Vagina (tissue), 2 donors: Measurements from ENCODE around the gene DEFB113. TPM values are rescaled to one million over a fixed set of nuclear protein-coding genes. Genes with fewer than 3 reads are reported as not detected.

Source experiments
- DNase-seq, 2 donors: peaks; one replicate each; pipeline ENCODE4 v3.0.0-alpha.2; 2017; ENCODE audit errors: extremely low spot score in 2 of 2
- H3K27ac ChIP-seq: fragments of 200-600 bp; sonication (generic); one replicate; pipeline ENCODE4 v1.5.1; 2019
- H3K27me3 ChIP-seq: fragments of 200-600 bp; sonication (generic); one replicate; pipeline ENCODE4 v1.5.1; 2019
- H3K36me3 ChIP-seq, 2 donors: fragments of 200-600 bp; sonication (generic); one replicate each; pipeline ENCODE4 v1.5.1; 2017 to 2019
- H3K4me1 ChIP-seq: fragments of 200-600 bp; sonication (generic); one replicate; pipeline ENCODE4 v1.5.1; 2019
- H3K4me3 ChIP-seq, 2 donors: fragments of 200-600 bp; sonication (generic); 1 replicate in 1 of 2; 2 replicates in 1 of 2; pipeline ENCODE4 v1.5.1; 2016 to 2019
- H3K9me3 ChIP-seq: fragments of 200-600 bp; sonication (generic); one replicate; pipeline ENCODE4 v1.5.1; 2019
- CTCF ChIP-seq, 3 experiments: fragments of 450-650 bp in 2 of 3; fragments of 200-600 bp in 1 of 3; sonication (generic) in 1 of 3; IDR thresholded peaks; one replicate each; pipeline ENCODE4 v1.5.1; 2017 to 2019; ENCODE audit warnings: antibody characterized with exemption in 3 of 3, mild to moderate bottlenecking in 2 of 3, moderate library complexity in 2 of 3
- POLR2A ChIP-seq, 2 donors: fragments of 450-650 bp; IDR thresholded peaks; one replicate each; pipeline ENCODE4 v1.6.1; 2017; ENCODE audit warnings: antibody characterized with exemption in 2 of 2, mild to moderate bottlenecking in 2 of 2, moderate library complexity in 2 of 2
- POLR2AphosphoS5 ChIP-seq, 2 donors: sonication (generic); formaldehyde crosslinking; IDR thresholded peaks; one replicate each; pipeline ENCODE4 v1.9.0; 2017; ENCODE audit warnings: antibody characterized with exemption in 2 of 2, mild to moderate bottlenecking in 2 of 2, low read depth in 1 of 2; ENCODE audit not compliant: insufficient read depth in 1 of 2
- intact Hi-C: fragments of 100-400 bp; cut with DNase I; formaldehyde crosslinking; loops from one replicate; pipeline ENCODE4 v1.15.1; 2023
- total RNA-seq: library from RNA; depleted of rRNA; stranded (reverse); fragments of >200 nt; gene quantifications from one replicate; pipeline ENCODE4 v1.2.3, GENCODE V29; 2016

DEFB113 gene
- total RNA-seq, 1 donor from 2014 or later: not detected

DNA sequence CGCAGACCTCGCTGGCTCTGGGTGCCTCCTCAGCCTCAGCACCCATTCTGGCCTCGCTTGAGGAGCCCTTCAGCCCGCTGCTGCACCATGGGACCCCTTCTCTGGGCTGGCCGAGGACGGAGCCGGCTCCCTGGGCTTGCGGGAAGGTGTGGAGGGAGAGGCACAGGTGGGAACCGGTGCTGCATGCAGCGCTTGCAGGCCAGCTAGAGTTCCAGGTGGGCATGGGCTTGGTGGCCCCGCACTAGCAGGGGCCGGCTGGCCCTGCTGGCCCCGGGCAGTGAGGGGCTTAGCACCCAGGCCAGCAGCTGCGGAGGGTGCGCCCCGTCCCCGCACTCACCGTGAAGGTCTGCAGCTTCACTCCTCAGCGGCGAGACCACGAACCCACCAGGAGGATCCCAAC, 35.9 kb downstream of the DEFB113 start:
- Histone ChIP-seq H3K36me3 (no peaks in the 10 kb centered on the region), H3K4me1 (no peaks in the 10 kb centered on the region), H3K27ac (no peak overlapping the region), H3K27me3 (no peaks in the 10 kb centered on the region), H3K9me3 (no peaks in the 10 kb centered on the region), H3K4me3 (no peak overlapping the region)
- no peak for DNase-seq
- no peak for TF ChIP-seq POLR2AphosphoS5 (IDR thresholded peaks at IDR 0.05; ENCODE audit: insufficient read depth in 1 of 2, low read depth in 1 of 2)
- TF ChIP-seq POLR2A (IDR thresholded peaks at IDR 0.05): no peak
- intact Hi-C loops: no loop called here

DNA sequence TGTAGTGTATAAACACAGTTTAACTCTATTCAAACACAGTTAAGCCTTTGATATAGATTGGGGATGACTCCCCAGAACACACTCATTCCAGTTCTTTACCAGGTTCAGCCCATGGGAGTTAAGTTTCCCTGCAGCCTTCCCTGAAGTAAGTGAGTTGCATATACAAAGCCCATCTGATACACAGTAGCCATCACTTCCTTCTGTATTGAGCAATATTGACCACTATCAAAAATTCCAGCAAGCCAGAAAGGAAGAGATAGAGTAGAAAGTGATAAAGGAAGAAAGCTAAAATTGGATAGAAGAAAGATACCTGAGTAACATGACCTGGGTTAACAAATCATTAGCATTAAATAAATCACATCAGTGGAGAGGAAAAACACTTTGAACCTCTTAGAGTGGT, 40.1 kb downstream of the DEFB113 start:
- no peaks in the 10 kb centered on the region for H3K27me3 ChIP-seq
- no peaks in the 10 kb centered on the region for H3K4me1 ChIP-seq
- intact Hi-C loops: no loop called here
- H3K9me3 ChIP-seq: no peaks in the 10 kb centered on the region
- TF ChIP-seq CTCF (IDR thresholded peaks at IDR 0.05) (no peak), POLR2A (IDR thresholded peaks at IDR 0.05) (no peak), POLR2AphosphoS5 (IDR thresholded peaks at IDR 0.05; ENCODE audit: insufficient read depth in 1 of 2, low read depth in 1 of 2) (no peak)
- no peaks in the 10 kb centered on the region for H3K36me3 ChIP-seq
- DNase-seq: no peak
- H3K4me3 ChIP-seq: no peak overlapping the region
- no peak overlapping the region for H3K27ac ChIP-seq

DNA sequence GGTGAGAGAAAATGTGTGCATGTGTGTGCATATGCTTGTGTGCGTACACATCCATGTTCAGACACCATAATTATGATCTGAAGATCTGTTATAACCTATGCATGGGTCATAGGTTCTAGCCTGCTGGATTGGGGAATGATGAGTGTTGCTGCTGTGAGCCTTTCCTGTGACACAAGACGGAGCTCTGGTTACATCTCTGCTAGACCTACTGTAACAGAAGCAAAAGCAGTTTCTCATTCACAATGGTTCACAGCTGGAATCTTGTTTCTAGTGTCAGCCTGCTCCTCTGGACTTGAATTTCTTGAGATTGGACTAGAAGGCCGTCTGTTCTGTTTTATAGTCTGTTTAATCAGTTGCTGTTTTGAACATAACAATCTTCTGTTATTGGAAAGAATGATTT, 45.6 kb downstream of the DEFB113 start:
- no peaks in the 10 kb centered on the region for H3K9me3 ChIP-seq
- no peak for DNase-seq
- no peak overlapping the region for H3K4me3 ChIP-seq
- no peaks in the 10 kb centered on the region for H3K4me1 ChIP-seq
- no peaks in the 10 kb centered on the region for H3K36me3 ChIP-seq
- no peak for TF ChIP-seq POLR2A (IDR thresholded peaks at IDR 0.05)
- TF ChIP-seq POLR2AphosphoS5 (IDR thresholded peaks at IDR 0.05; ENCODE audit: insufficient read depth in 1 of 2, low read depth in 1 of 2): no peak
- no peak for TF ChIP-seq CTCF (IDR thresholded peaks at IDR 0.05)
- intact Hi-C loops: no loop called here
- no peak overlapping the region for H3K27ac ChIP-seq
- H3K27me3 ChIP-seq: no peaks in the 10 kb centered on the region

DNA sequence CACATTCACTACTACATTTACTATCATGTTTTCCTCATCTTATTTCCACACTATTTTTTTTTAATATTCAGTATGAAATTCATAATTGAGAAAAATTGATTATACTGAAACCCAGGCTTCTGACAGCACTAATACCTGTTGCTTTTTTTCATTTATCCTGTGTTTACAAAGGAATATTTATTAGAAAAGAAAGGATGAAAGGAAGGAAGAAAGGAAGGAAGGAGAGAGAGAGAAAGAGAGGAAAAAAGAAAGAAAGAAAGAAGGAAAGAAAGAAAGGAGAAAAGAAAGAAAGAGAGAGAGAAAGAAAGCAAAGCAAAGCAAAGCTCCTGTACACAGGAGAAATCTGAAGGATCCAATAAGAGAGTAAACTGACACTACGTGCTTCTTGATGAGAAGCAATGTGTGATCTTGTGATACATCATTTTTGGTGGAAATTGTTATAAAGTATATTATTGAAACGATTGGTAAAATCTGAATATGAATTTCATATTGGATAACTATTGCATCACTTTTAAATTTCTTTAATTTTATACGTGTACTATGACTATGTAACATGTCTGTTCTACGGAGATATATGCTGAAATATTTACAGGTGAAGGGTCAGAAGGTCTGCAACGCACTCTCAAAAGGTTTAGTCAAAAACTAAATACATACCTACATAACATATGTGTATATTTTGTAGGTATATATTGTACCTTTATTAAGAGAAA, 49.3 kb downstream of the DEFB113 start:
- intact Hi-C loops: no loop called here
- H3K9me3 ChIP-seq: no peaks in the 10 kb centered on the region
- TF ChIP-seq POLR2AphosphoS5 (IDR thresholded peaks at IDR 0.05; ENCODE audit: insufficient read depth in 1 of 2, low read depth in 1 of 2) (no peak), CTCF (IDR thresholded peaks at IDR 0.05) (no peak), POLR2A (IDR thresholded peaks at IDR 0.05) (no peak)
- no peaks in the 10 kb centered on the region for H3K4me1 ChIP-seq
- DNase-seq: no peak
- no peak overlapping the region for H3K27ac ChIP-seq
- no peaks in the 10 kb centered on the region for H3K27me3 ChIP-seq
- no peaks in the 10 kb centered on the region for H3K36me3 ChIP-seq
- H3K4me3 ChIP-seq: no peak overlapping the region

GRCh38 chr6:49919261-49919660, 50.2 kb downstream of the DEFB113 start:
- Histone ChIP-seq H3K9me3 (no peaks in the 10 kb centered on the region), H3K36me3 (no peaks in the 10 kb centered on the region), H3K27ac (no peak overlapping the region), H3K4me1 (no peaks in the 10 kb centered on the region), H3K27me3 (no peaks in the 10 kb centered on the region), H3K4me3 (no peak overlapping the region)
- TF ChIP-seq POLR2A (IDR thresholded peaks at IDR 0.05): no peak
- TF ChIP-seq POLR2AphosphoS5 (IDR thresholded peaks at IDR 0.05; ENCODE audit: insufficient read depth in 1 of 2, low read depth in 1 of 2): no peak
- TF ChIP-seq CTCF (IDR thresholded peaks at IDR 0.05): no peak
- intact Hi-C loops: no loop called here
- DNase-seq: no peak
